Suprapubic skin (tissue), 3 donors: ENCODE measurements around the gene RNF214.

ENCODE experiments used
- CTCF ChIP-seq, 2 donors: fragments of 200-600 bp in 1 of 2; fragments of 450-650 bp in 1 of 2; sonication (generic) in 1 of 2; IDR thresholded peaks; one replicate each; pipeline ENCODE4 v1.5.1; 2016 to 2019; ENCODE audit warnings: antibody characterized with exemption in 2 of 2, mild to moderate bottlenecking in 1 of 2, moderate library complexity in 1 of 2
- POLR2AphosphoS5 ChIP-seq, 3 donors: sonication (generic); formaldehyde crosslinking; IDR thresholded peaks; one replicate each; pipeline ENCODE4 v1.6.1; 2017; ENCODE audit warnings: antibody characterized with exemption in 3 of 3

- TF ChIP-seq CTCF (IDR thresholded peaks at IDR 0.05) (no peak), POLR2AphosphoS5 (IDR thresholded peaks at IDR 0.05) (no peak)
These were observed 29.4 kb upstream of the RNF214 start for GRCh38 chr11:117203069-117203407.
